ENCODE measurements around the gene CINP.

DNA sequence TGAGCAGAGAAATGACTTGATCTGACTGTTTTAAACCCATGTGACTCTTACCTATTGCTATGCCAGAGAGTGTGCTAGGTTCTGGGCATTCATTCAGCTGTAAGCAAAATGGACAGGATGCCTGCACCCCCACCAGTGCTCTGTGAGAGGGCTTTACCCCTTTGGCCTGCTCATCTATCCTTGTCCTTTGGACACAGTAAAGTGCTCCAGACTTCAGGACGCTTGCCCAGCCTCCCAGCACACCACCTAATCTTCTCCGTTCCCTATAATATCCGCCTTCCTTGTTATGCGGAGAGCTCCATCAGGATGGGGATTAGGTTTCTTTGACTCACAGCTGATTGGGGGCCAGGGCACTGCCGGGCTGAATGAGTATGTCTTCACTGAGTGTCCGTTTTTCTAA is 47.6 kb downstream of the CINP start:
- TF ChIP-seq, protein P1, sequence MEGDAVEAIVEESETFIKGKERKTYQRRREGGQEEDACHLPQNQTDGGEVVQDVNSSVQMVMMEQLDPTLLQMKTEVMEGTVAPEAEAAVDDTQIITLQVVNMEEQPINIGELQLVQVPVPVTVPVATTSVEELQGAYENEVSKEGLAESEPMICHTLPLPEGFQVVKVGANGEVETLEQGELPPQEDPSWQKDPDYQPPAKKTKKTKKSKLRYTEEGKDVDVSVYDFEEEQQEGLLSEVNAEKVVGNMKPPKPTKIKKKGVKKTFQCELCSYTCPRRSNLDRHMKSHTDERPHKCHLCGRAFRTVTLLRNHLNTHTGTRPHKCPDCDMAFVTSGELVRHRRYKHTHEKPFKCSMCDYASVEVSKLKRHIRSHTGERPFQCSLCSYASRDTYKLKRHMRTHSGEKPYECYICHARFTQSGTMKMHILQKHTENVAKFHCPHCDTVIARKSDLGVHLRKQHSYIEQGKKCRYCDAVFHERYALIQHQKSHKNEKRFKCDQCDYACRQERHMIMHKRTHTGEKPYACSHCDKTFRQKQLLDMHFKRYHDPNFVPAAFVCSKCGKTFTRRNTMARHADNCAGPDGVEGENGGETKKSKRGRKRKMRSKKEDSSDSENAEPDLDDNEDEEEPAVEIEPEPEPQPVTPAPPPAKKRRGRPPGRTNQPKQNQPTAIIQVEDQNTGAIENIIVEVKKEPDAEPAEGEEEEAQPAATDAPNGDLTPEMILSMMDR (IDR thresholded peaks at IDR 0.05) = no peak
- no peak for TF ChIP-seq POLR2A (IDR thresholded peaks at IDR 0.05)
